Epithelial cell of esophagus (primary cell): Measurements from ENCODE around the gene FOXO3B.
"Not testable (repeated sequence)": the region's sequence is repeated elsewhere in the genome, so short reads cannot be mapped to it uniquely, and the experiment has no call there.

Experiments used
- DNase-seq: peaks from one replicate; pipeline ENCODE4 v3.0.0; 2010; ENCODE audit warnings: low read depth
- H3K4me3 ChIP-seq: 2 replicates; pipeline ENCODE4 v1.5.1; 2011; ENCODE audit warnings: mild to moderate bottlenecking, low read length, control low read depth

FOXO3B gene

DNA sequence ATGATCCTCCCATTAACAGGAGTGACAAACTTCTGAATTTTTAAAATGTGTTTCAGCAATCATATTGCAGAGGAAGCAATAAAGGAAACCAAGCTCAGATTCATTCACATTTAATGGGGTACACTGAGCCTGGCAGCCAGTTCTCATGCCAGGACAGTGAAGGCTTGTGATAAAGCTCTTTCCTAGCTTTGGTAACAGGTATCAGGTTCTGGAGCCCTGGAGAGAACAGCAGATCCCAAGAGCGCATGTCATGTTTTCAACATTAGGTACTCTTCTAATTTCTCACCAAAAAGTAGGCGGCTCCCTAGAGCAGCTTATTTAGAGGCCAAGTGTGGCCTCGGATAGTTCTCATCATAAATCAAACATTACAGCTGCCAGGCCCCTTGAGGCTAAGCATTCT lies 14.6 kb downstream of the FOXO3B start:
- DNase-seq, H3K4me3 ChIP-seq: not testable (repeated sequence)

DNA sequence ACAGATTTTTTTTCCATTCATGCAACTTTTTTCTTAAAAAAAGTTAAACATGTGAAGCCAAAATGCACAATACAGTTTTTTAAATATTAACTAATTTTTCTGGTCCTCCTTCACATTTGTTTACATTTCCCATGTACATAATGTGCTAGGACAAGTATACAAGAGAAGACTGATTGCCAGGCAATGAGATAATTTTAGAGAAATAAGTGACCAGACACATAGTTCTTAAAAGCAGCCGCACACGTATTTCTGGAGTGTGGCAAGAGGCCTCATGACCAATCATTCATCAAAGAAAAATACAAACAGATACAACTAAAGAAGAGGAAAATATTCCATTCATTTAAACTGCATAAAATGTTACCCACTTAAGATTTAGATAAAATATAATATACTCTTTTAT lies 15.8 kb downstream of the FOXO3B start:
- DNase-seq, H3K4me3 ChIP-seq: not testable (repeated sequence)

DNA sequence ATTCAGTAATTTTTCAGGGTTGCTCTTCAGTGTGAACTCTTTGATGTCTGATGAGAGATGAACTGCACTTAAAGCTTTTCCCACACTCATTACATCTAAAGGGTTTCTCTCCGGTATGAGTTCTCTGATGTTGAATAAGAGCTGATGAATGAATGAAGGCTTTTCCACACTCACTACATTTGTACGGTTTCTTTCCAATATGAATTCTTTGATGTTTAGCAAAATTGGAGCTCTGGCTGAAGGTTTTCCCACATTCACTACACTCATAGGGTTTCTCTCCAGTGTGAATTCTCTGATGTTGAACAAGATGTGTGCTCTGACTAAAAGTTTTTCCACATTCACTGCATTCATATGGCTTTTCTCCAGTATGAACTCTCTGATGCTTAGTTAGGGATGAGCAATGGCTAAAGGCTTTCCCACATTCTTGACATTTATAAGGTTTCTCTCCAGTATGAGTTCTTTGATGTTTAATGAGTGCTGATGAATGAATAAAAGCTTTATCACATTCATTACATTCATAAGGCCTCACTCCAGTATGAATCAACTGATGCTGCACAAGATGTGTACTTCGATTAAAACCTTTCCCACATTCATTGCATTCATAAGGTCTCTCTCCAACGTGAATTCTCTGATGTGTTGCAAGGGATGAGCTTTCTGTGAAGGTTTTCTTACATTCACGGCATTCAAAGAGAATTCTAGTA lies 20.0 kb downstream of the FOXO3B start:
- DNase-seq, H3K4me3 ChIP-seq: not testable (repeated sequence)

DNA sequence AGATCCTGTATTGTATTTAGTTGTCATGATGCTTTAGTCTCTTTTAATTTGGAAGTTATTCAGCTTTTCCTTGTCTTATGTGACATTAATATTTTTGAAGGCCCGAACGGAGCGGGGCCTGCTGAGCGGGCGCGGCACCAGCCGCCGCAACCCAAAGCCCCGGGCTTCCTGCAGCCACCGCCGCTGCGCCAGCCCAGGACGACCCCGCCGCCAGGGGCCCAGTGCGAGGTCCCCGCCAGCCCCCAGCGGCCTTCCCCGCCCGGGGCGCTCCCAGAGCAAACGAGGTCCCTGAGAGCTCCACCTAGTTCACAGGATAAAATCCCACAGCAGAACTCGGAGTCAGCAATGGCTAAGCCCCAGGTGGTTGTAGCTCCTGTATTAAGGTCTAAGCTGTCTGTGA lies 32.0 kb downstream of the FOXO3B start:
- H3K4me3 ChIP-seq, DNase-seq: not testable (repeated sequence)

DNA sequence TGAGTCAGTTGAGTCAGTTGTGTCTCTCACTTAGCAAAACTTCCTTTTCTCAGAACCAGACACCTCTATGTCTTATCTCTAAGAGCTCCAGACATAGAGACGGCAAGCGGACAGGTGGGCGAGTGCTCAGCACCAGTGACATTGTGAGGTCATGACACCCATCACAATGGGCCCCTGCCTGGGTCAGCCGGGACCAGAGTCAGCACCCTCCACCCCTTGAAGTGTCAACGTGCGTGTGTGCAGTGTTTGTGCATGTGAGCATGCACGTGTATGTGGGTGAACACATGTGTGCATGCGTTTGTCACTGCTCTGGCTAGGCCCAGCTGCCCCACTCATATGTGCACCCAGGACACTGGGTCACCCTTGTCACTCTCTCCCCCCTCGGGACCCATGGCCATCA lies 37.8 kb downstream of the FOXO3B start, which contains the start of gene TBC1D28:
Gene TBC1D28 (minus strand): TSS at position 101 of the 400 bp plus-strand sequence. CDS start 3,039 bp downstream, outside the sequence.
- not testable (repeated sequence) for DNase-seq, H3K4me3 ChIP-seq

DNA sequence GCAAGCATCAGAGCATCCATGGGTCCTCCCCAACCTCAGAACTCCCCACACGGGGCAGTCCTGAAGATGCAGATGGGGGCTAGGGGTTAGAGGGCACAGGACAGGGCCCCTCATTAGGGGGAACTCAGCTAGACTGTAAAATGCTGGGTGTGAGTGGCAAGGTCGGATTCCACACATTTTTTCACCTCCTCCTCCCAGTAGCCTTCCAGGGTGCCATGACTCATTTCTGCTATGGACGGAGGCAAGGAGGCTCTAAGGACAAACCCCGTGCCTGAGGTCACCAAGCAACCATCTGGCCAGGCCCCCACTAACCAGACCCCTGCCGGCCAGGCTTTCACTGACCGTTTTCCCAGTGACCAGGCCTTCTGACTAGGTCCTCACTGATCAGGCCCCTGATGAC lies 39.0 kb downstream of the FOXO3B start:
- DNase-seq, H3K4me3 ChIP-seq: not testable (repeated sequence)

DNA sequence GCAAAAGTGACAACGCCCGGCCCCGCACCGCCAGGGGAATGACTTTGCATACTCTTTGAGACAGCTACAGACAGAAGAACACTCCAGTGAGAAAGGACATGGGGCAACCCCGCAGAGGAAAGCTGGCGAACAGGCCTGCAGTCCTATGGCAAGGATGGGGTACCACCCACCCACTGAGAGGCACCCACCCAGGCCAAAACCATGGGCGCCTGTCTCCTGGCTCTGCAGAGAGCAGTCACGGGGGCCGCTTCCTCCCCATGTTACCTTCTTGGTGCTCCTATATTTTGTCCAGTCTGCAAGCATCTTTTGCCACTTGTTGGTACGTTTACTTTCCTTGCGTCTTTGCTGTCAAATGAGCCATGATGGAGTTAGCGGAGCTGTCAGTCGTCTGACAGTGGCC lies 43.8 kb downstream of the FOXO3B start:
- not testable (repeated sequence) for H3K4me3 ChIP-seq, DNase-seq

DNA sequence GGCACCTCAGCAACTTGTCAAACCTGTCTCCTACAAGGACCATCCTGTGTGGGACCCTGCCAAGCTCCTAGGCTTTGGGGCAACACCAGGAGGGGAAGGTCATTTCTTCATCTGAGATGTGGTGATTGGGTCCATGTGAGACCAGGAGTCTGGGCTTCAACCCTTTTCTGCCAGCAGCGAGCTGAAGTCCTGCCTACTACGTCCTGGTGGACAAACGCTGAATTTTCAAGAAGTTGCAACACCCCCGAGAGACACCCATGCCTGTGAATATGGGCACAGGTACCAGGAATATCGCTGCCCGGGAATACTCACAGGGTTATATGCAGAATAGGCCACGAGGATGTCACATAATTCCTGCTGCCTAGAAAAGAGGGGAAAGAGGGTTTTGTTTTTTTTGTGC lies 45.9 kb downstream of the FOXO3B start:
- DNase-seq, H3K4me3 ChIP-seq: not testable (repeated sequence)

DNA sequence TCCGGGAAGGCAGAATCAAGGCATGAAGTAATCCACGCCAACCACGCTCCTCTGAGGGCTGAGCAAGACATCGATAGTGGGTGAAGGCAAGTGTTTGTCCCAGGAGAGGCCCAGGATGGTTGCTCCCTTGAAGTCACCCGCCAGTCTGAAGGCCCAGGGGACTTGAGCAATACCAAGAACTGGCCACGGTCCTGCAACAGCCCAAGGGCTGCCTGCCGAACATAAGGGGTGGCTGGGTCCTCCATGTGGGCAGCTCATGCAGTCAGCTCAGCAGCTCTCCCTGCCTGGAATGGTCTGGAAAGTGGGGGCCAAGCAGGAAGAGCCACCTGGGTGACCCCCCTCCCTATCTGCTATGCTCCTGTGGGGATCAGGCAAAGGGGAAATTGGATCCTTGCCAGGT lies 46.3 kb downstream of the FOXO3B start:
- H3K4me3 ChIP-seq = not testable (repeated sequence)

DNA sequence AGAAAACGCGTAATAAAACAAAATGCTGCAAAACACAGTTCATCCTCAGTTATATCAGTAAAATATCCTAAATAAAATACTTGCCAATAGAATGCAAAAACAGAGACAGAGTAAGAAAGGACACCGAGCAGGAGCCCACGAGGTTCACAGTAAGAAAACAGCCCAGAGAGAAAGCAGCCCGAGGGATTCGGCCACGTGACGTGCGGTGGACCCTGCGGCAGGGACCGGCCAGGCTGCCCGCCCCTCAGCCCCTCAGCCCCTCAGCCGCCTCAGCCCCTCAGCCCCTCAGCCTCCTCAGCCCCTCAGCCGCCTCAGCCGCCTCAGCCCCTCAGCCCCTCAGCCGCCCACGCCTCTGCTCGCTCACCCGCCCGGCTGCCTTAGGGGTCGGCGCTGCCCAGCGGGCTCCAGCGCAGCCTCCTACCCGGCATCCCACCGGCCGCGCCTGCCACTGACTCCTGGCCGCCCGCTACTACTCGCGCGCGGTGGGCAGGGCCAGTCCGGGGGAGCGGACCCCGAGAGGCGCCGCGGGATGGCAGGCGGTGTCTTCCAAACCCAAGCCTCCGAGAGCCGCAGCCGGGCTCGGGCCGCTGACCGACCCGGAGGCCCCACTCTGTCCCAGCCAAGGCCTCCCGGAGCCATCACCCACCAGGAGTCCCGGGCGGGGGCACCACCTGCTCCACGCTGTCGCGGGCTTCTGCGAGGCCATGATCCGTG lies 47.4 kb downstream of the FOXO3B start:
- not testable (repeated sequence) for H3K4me3 ChIP-seq, DNase-seq

More for the DNA sequence above, 46.3 kb downstream of the FOXO3B start:
- DNase-seq = not testable (repeated sequence)
